ENCODE measurements around the gene E2F4. TPM values are rescaled to one million over a fixed set of nuclear protein-coding genes. Genes with fewer than 3 reads are reported as not detected.

The E2F4 gene
- total and polyA plus RNA-seq, 2 of the 13 experiments (the other 11 are each of a cell fraction or from before 2014, with no cell fraction given): 84.8 to 91.2 TPM

GRCh38 chr16:67173808-67174705 lies 17.9 kb upstream of the E2F4 start (continued):
- TF ChIP-seq ZHX2 (IDR thresholded peaks at IDR 0.05; ENCODE audit: low read depth) (no peak), ZHX2 (CRISPR knock-in tag; IDR thresholded peaks at IDR 0.05; ENCODE audit: borderline replicate concordance) (no peak), ZEB1 (IDR thresholded peaks at IDR 0.05; ENCODE audit: insufficient replicate concordance, low read depth) (no peak), SMARCC2 (IDR thresholded peaks at IDR 0.05) (no peak), ZNF441 (CRISPR knock-in tag; IDR thresholded peaks at IDR 0.05; ENCODE audit: borderline replicate concordance) (peak; percentile 87; the same call in 1 of the 2 replicates), MIXL1 (CRISPR knock-in tag; IDR thresholded peaks at IDR 0.05) (peak; percentile 87), ZNF333 (CRISPR knock-in tag; IDR thresholded peaks at IDR 0.05; ENCODE audit: borderline replicate concordance) (peak; percentile 66), ZNF251 (CRISPR knock-in tag; IDR thresholded peaks at IDR 0.05) (no peak; the same call in 1 of the 2 replicates), ARID4A (CRISPR knock-in tag; IDR thresholded peaks at IDR 0.05; ENCODE audit: borderline replicate concordance) (peak; percentile 88; the same call in 1 of the 2 replicates), SRSF9 (IDR thresholded peaks at IDR 0.05; ENCODE audit: borderline replicate concordance, insufficient read depth, low read depth, low read length, poor library complexity, severe bottlenecking) (no peak), ZNF580 (CRISPR knock-in tag; IDR thresholded peaks at IDR 0.05; ENCODE audit: borderline replicate concordance, low read depth) (peak; percentile 86; the same call in 1 of the 2 replicates), STAT6 (CRISPR knock-in tag; IDR thresholded peaks at IDR 0.05; ENCODE audit: borderline replicate concordance) (peak; percentile 78; the same call in 1 of the 2 replicates), ZNF124 (CRISPR knock-in tag; IDR thresholded peaks at IDR 0.05) (peak; percentile 81), SAP130 (CRISPR knock-in tag; IDR thresholded peaks at IDR 0.05; ENCODE audit: low read depth) (peak; percentile 91), SMC3 (IDR thresholded peaks at IDR 0.05; ENCODE audit: low read length) (no peak)
